Measurements from ENCODE around the gene FAM161B.
"Not testable (repeated sequence)": the region's sequence is repeated elsewhere in the genome, so short reads cannot be mapped to it uniquely, and the experiment has no call there.

The FAM161B gene

GRCh38 chr14:73949752-73950734, at the start of gene FAM161B, which contains the start of gene COQ6:
FAM161B (minus strand) TSS chr14:73950094; CDS start chr14:73950026, 68 bp downstream.
COQ6 (plus strand) TSS chr14:73950302; CDS start chr14:73950333, 31 bp downstream.
- peak; percentile 86 for DNase-seq (ENCODE audit: low spot score)
- TF ChIP-seq CTCF (IDR thresholded peaks at IDR 0.05; ENCODE audit: extremely low read depth, missing control alignments) = no peak

- no peak for TF ChIP-seq CTCF (IDR thresholded peaks at IDR 0.05; ENCODE audit: extremely low read depth, missing control alignments)
- no peak for DNase-seq (ENCODE audit: low spot score)
These were observed 48.8 kb upstream of the FAM161B start for GRCh38 chr14:73998726-73999125.

GRCh38 chr14:73997944-73998447, 48.1 kb upstream of the FAM161B start:
- no peak for DNase-seq (ENCODE audit: low spot score)
- no peak for TF ChIP-seq CTCF (IDR thresholded peaks at IDR 0.05; ENCODE audit: extremely low read depth, missing control alignments)

- no peak for DNase-seq (ENCODE audit: low spot score)
- TF ChIP-seq CTCF (IDR thresholded peaks at IDR 0.05; ENCODE audit: extremely low read depth, missing control alignments) = no peak
These were observed 47.4 kb upstream of the FAM161B start for GRCh38 chr14:73997108-73997943.

- DNase-seq (ENCODE audit: low spot score) = no peak
- TF ChIP-seq CTCF (IDR thresholded peaks at IDR 0.05; ENCODE audit: extremely low read depth, missing control alignments) = no peak
These were observed 46.8 kb upstream of the FAM161B start for GRCh38 chr14:73996731-73997107.

GRCh38 chr14:73995977-73996378, 46.1 kb upstream of the FAM161B start:
- DNase-seq (ENCODE audit: low spot score) = no peak
- no peak for TF ChIP-seq CTCF (IDR thresholded peaks at IDR 0.05; ENCODE audit: extremely low read depth, missing control alignments)

- DNase-seq (ENCODE audit: low spot score) = not testable (repeated sequence)
These were observed 45.0 kb upstream of the FAM161B start for GRCh38 chr14:73994926-73995325.
